Epithelial cell of proximal tubule (primary cell): ENCODE data around the gene HAPLN1. TPM values are rescaled to one million over a fixed set of nuclear protein-coding genes. Genes with fewer than 3 reads are reported as not detected.

Experiments
- total RNA-seq: library from RNA; depleted of rRNA; stranded (reverse); fragments of >200 nt; gene quantifications from 2 replicates; pipeline ENCODE4 v1.2.3, GENCODE V29; 2015

Gene HAPLN1
- total RNA-seq, 1 donor from 2014 or later: not detected

Other genes with a start within 250 kb of the HAPLN1 start
- 185 and 323 TPM in 2 replicates for gene VCAN, start 249.1 kb downstream of the HAPLN1 start, total RNA-seq